Activated T-helper 17 cell treated with anti-CD3 and anti-CD28 coated beads, Interleukin-2, amount 50 U/mL, for 72 hours (primary cell): ENCODE measurements around the gene OGT. TPM values are rescaled to one million over a fixed set of nuclear protein-coding genes. Genes with fewer than 3 reads are reported as not detected.
"Not testable (repeated sequence)": the region's sequence is repeated elsewhere in the genome, so short reads cannot be mapped to it uniquely, and the experiment has no call there.

Source experiments
- ATAC-seq: fragments of 150-1000 bp; cut with Tn5 transposase; replicated peaks from 2 replicates; pipeline ENCODE4 v1.10.0; 2021; ENCODE audit warnings: mild to moderate bottlenecking, moderate library complexity
- H3K27ac Mint-ChIP-seq: one replicate; pipeline ENCODE4 v1.8.0; 2022; ENCODE audit warnings: mixed read lengths
- H3K27me3 Mint-ChIP-seq: one replicate; pipeline ENCODE4 v1.8.0; 2022; ENCODE audit warnings: mixed read lengths
- H3K36me3 Mint-ChIP-seq: one replicate; pipeline ENCODE4 v1.8.0; 2022; ENCODE audit warnings: low read depth, mild to moderate bottlenecking, mixed read lengths
- H3K4me1 Mint-ChIP-seq: one replicate; pipeline ENCODE4 v1.8.0; 2022; ENCODE audit warnings: mixed read lengths
- H3K4me3 Mint-ChIP-seq: one replicate; pipeline ENCODE4 v1.8.0; 2022; ENCODE audit warnings: mild to moderate bottlenecking, mixed read lengths
- H3K9me3 Mint-ChIP-seq: one replicate; pipeline ENCODE4 v1.8.0; 2022; ENCODE audit warnings: mixed read lengths
- total RNA-seq, 2 donors: library from RNA; stranded (reverse); gene quantifications; one replicate each; pipeline ENCODE4 v1.2.3, GENCODE V29; 2022

Gene OGT
- 100 to 1,000 TPM; 231 to 528 TPM for total RNA-seq

GRCh38 chrX:71532753-71533425 lies at the start of gene OGT:
Gene OGT (plus strand): TSS chrX:71533104. CDS start chrX:71533300, 196 bp downstream.
- Mint-ChIP-seq H3K4me3 (peak within 1 kb of the TSS; percentile 99), H3K27me3 (no peaks in the 10 kb centered on the region), H3K36me3 (peaks cover 54% of the 10 kb centered on the region), H3K27ac (peak within 1 kb of the TSS; percentile 99), H3K9me3 (no peaks in the 10 kb centered on the region), H3K4me1 (no peaks in the 10 kb centered on the region)
- peak; percentile 79 for ATAC-seq

GRCh38 chrX:71487814-71488213 lies 45.1 kb upstream of the OGT start:
- H3K9me3 Mint-ChIP-seq = no peaks in the 10 kb centered on the region
- ATAC-seq = no peak
- H3K27me3 Mint-ChIP-seq = no peaks in the 10 kb centered on the region
- no peak overlapping the region for H3K27ac Mint-ChIP-seq
- no peaks in the 10 kb centered on the region for H3K36me3 Mint-ChIP-seq
- H3K4me1 Mint-ChIP-seq = no peaks in the 10 kb centered on the region
- no peak overlapping the region for H3K4me3 Mint-ChIP-seq

- ATAC-seq = no peak
- no peaks in the 10 kb centered on the region for H3K4me1 Mint-ChIP-seq
- no peaks in the 10 kb centered on the region for H3K9me3 Mint-ChIP-seq
- no peaks in the 10 kb centered on the region for H3K27me3 Mint-ChIP-seq
- H3K4me3 Mint-ChIP-seq = no peak overlapping the region
- no peaks in the 10 kb centered on the region for H3K36me3 Mint-ChIP-seq
- no peak overlapping the region for H3K27ac Mint-ChIP-seq
Measured at GRCh38 chrX:71489540-71489939, 43.4 kb upstream of the OGT start.

GRCh38 chrX:71492231-71493065 lies 40.5 kb upstream of the OGT start:
- Mint-ChIP-seq H3K4me3 (peak overlapping the region; percentile 80), H3K9me3 (no peaks in the 10 kb centered on the region), H3K36me3 (no peaks in the 10 kb centered on the region), H3K27ac (no peak overlapping the region), H3K27me3 (no peaks in the 10 kb centered on the region), H3K4me1 (no peaks in the 10 kb centered on the region)
- peak; percentile 78 for ATAC-seq

- Mint-ChIP-seq H3K36me3 (no peaks in the 10 kb centered on the region), H3K9me3 (no peaks in the 10 kb centered on the region), H3K4me3 (peak overlapping the region; percentile 80), H3K27ac (no peak overlapping the region), H3K27me3 (no peaks in the 10 kb centered on the region), H3K4me1 (no peaks in the 10 kb centered on the region)
- ATAC-seq = no peak
Measured at GRCh38 chrX:71493111-71493613, 39.7 kb upstream of the OGT start.

GRCh38 chrX:71495979-71496378 lies 36.9 kb upstream of the OGT start:
- not testable (repeated sequence) for H3K9me3 Mint-ChIP-seq, ATAC-seq, H3K4me3 Mint-ChIP-seq, H3K4me1 Mint-ChIP-seq, H3K27me3 Mint-ChIP-seq, H3K27ac Mint-ChIP-seq, H3K36me3 Mint-ChIP-seq

- no peaks in the 10 kb centered on the region for H3K9me3 Mint-ChIP-seq
- no peaks in the 10 kb centered on the region for H3K36me3 Mint-ChIP-seq
- no peak overlapping the region for H3K27ac Mint-ChIP-seq
- H3K27me3 Mint-ChIP-seq = no peaks in the 10 kb centered on the region
- H3K4me3 Mint-ChIP-seq = no peak overlapping the region
- ATAC-seq = no peak
- no peaks in the 10 kb centered on the region for H3K4me1 Mint-ChIP-seq
Measured at GRCh38 chrX:71496476-71496875, 36.4 kb upstream of the OGT start.

GRCh38 chrX:71502080-71502479 lies 30.8 kb upstream of the OGT start:
- ATAC-seq, H3K4me1 Mint-ChIP-seq, H3K27me3 Mint-ChIP-seq, H3K9me3 Mint-ChIP-seq, H3K27ac Mint-ChIP-seq, H3K4me3 Mint-ChIP-seq, H3K36me3 Mint-ChIP-seq: not testable (repeated sequence)

DNA sequence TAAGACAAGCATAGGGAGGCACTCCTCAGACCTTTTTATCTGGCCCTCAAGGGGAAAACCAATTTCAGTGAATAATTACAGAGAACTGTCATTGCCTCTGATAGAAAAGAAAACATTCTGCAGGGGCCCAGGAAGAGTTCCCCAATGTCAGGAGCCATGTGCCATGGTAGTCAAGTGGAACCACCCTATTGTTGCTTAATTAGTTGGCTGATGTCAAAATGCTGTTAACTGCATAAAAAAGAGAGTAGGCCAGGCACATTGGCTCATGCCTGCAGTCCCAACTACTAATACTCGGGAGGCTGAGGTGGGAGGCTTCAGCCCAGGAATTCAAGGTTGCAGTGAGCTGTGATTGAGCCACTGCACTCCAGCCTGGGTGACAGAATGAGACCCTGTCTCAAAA lies 28.6 kb upstream of the OGT start:
- Mint-ChIP-seq H3K9me3 (no peaks in the 10 kb centered on the region), H3K36me3 (no peaks in the 10 kb centered on the region), H3K27me3 (no peaks in the 10 kb centered on the region), H3K4me3 (no peak overlapping the region), H3K27ac (no peak overlapping the region), H3K4me1 (no peaks in the 10 kb centered on the region)
- ATAC-seq = no peak

GRCh38 chrX:71509289-71509688 lies 23.6 kb upstream of the OGT start:
- Mint-ChIP-seq H3K36me3 (no peaks in the 10 kb centered on the region), H3K4me3 (no peak overlapping the region), H3K9me3 (no peaks in the 10 kb centered on the region), H3K27me3 (no peaks in the 10 kb centered on the region), H3K27ac (no peak overlapping the region), H3K4me1 (peaks cover 4% of the 10 kb centered on the region)
- no peak for ATAC-seq

- no peak overlapping the region for H3K27ac Mint-ChIP-seq
- ATAC-seq = no peak
- H3K27me3 Mint-ChIP-seq = no peaks in the 10 kb centered on the region
Measured at GRCh38 chrX:71510161-71510560, 22.7 kb upstream of the OGT start.

GRCh38 chrX:71513731-71514130 lies 19.2 kb upstream of the OGT start:
- H3K9me3 Mint-ChIP-seq, H3K27me3 Mint-ChIP-seq, H3K4me1 Mint-ChIP-seq, ATAC-seq, H3K36me3 Mint-ChIP-seq: not testable (repeated sequence)
- Mint-ChIP-seq H3K27ac (peak overlapping the region; percentile 44), H3K4me3 (peak overlapping the region; percentile 63)

More at GRCh38 chrX:71510161-71510560, 22.7 kb upstream of the OGT start:
- Mint-ChIP-seq H3K36me3 (no peaks in the 10 kb centered on the region), H3K4me3 (no peak overlapping the region), H3K9me3 (no peaks in the 10 kb centered on the region), H3K4me1 (peaks cover 10% of the 10 kb centered on the region)

DNA sequence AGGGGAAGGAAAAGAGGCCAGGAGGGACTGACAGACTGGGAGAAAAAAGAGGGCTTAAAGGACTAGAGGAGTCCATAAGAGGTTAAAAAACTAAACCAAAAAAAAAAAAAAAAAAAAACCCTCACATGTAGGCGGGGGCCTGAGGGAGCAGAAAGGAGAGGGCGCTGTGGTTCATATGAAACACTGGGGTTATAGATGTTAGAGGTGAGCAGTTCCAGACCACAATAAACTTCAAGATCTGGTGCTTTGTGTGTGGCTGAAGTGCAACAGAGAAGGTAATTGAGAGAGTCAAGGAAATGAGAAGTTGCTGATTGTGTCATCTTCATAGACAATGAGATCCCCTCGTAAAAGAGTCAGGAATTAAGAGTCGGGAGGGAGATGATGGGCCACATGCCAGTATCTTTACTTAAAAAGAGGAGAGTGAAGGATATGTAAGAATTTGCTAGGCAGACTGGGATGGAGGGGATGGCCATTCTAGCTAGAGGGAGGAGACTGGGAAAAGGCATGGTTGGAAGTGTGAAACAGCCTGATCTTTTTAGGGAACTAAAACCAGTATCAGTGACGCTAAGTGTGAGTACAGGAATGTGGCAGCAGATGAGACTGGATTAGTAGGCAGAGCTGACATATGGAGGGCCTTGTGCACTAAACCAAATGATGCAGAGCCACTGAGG lies 18.4 kb upstream of the OGT start:
- no peaks in the 10 kb centered on the region for H3K9me3 Mint-ChIP-seq
- peak overlapping the region; percentile 63 for H3K4me3 Mint-ChIP-seq
- no peaks in the 10 kb centered on the region for H3K36me3 Mint-ChIP-seq
- H3K4me1 Mint-ChIP-seq = peaks cover 10% of the 10 kb centered on the region
- H3K27me3 Mint-ChIP-seq = no peaks in the 10 kb centered on the region
- ATAC-seq = peak; percentile 98
- H3K27ac Mint-ChIP-seq = peak overlapping the region; percentile 44

DNA sequence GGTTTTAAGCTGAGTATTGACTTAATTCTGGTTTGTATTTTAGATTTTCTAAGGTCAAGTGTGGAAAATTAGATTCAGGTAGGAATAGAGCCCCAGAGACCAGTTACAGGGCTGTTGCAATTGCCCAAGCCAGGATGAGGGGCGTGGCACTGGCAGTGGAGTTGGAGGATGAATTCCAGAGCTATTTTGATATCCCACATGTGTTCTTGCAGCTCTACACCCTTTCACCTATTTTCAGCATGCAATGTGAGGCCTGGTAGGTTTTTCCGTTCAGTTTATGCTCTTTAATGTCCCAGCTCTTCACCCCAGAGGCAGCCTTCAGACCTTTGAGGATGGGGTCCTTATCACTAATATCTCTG lies 17.9 kb upstream of the OGT start:
- Mint-ChIP-seq H3K36me3 (no peaks in the 10 kb centered on the region), H3K4me3 (peak overlapping the region; percentile 63), H3K9me3 (no peaks in the 10 kb centered on the region), H3K27ac (peak overlapping the region; percentile 44), H3K4me1 (peaks cover 10% of the 10 kb centered on the region), H3K27me3 (no peaks in the 10 kb centered on the region)
- ATAC-seq = no peak

DNA sequence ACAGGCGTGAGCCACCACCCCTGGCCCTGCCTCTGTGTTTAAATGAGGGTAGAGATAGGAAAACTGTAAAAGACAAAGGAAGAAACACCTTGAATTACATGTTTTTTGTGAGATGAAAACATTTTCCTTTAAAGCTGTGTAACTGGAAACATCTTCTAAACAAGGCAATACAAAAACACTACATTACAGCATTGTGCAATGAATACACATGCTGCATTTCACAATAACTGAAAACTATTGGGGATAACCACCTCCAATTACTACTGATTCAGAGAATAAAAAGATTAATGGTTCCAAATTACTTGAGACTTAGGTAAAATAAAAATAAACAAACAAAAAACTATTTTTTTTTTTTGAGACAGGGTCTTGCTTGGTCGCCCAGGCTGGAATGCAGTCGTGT lies 7.6 kb upstream of the OGT start:
- Mint-ChIP-seq H3K27ac (no peak overlapping the region), H3K9me3 (no peaks in the 10 kb centered on the region), H3K4me1 (no peaks in the 10 kb centered on the region), H3K36me3 (no peaks in the 10 kb centered on the region), H3K4me3 (no peak overlapping the region), H3K27me3 (no peaks in the 10 kb centered on the region)
- no peak for ATAC-seq
